Erythroblast (primary cell): ENCODE data around the gene MTF2.

ENCODE experiments used
- GATA1 ChIP-seq: IDR thresholded peaks from 2 replicates; pipeline ENCODE4 v1.6.1; 2011; ENCODE audit warnings: low read depth, mild to moderate bottlenecking, control low read depth, low read length, moderate library complexity
- POLR2A ChIP-seq: IDR thresholded peaks from 2 replicates; pipeline ENCODE4 v1.6.1; 2011; ENCODE audit warnings: mild to moderate bottlenecking, low read length

DNA sequence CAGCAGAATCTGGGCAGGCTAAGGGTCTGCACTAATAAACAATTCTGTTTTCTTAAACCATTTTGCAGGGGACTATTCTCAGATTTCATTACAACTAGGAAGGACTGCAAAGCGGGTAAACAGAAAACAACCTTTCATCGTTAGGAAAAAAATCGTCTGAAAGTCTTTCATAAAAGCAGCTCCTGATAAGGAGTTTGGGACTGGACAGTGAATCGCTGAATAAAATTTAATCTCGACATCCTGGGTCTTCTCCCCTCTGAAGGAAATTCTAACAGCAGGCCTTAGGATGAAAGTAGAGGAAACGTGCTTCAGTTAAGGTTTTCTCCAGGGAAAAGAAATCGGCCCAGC is 471 bp upstream of the MTF2 start:
- TF ChIP-seq POLR2A (no peak), GATA1 (no peak)
